ENCODE data around the gene RPS6KC1. TPM values are rescaled to one million over a fixed set of nuclear protein-coding genes. Genes with fewer than 3 reads are reported as not detected.

RPS6KC1 gene
- total RNA-seq, 1 experiment from 2014 or later: 16.9 TPM

DNA sequence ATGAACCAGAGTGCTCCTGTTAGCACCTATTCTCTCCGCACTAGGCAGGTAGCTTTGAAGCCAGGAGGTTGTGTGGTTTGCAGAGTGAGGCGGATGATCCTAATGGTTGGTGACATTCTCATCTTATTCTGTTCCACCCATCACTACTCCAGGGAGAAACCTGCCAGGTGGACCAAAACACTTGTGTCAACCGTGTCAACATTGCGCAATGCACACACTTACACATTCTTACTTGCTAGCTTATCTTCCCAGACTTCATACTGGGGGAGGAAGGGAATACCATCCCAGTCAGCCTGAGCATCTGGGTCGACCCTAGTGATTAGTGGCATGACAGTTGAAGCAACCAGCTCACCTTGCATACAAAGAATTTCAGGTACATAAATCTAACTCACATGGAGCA lies 236.9 kb downstream of the RPS6KC1 start:
- TF ChIP-seq, protein P1, sequence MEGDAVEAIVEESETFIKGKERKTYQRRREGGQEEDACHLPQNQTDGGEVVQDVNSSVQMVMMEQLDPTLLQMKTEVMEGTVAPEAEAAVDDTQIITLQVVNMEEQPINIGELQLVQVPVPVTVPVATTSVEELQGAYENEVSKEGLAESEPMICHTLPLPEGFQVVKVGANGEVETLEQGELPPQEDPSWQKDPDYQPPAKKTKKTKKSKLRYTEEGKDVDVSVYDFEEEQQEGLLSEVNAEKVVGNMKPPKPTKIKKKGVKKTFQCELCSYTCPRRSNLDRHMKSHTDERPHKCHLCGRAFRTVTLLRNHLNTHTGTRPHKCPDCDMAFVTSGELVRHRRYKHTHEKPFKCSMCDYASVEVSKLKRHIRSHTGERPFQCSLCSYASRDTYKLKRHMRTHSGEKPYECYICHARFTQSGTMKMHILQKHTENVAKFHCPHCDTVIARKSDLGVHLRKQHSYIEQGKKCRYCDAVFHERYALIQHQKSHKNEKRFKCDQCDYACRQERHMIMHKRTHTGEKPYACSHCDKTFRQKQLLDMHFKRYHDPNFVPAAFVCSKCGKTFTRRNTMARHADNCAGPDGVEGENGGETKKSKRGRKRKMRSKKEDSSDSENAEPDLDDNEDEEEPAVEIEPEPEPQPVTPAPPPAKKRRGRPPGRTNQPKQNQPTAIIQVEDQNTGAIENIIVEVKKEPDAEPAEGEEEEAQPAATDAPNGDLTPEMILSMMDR (conservative IDR thresholded peaks at IDR 0.05): no peak

More for the DNA sequence above, 236.9 kb downstream of the RPS6KC1 start:
- Mint-ChIP-seq H3K27me3 (ENCODE audit: low read depth) (no peaks in the 10 kb centered on the region), H3K4me3 (no peak overlapping the region), H3K9me3 (no peaks in the 10 kb centered on the region; a peak in 1 of 5 replicates), H3K27ac (no peak overlapping the region), H3K4me1 (peaks cover 24 to 28% of the 10 kb centered on the region in 2 experiments), H3K36me3 (ENCODE audit: insufficient read depth in 1 of 3, low read depth in 3 of 3) (peaks cover 0 to 4% (median 0%) of the 10 kb centered on the region in 3 experiments; a peak in 1 of 7 replicates)
- Histone ChIP-seq H2BK12ac (ENCODE audit: insufficient read length, low read depth, low read length) (no peak overlapping the region), H2BK20ac (ENCODE audit: low read depth, low read length, poor library complexity, severe bottlenecking) (no peak overlapping the region), H2BK15ac (ENCODE audit: low read depth, low read length) (no peak overlapping the region), H3K9me3 (ENCODE audit: control insufficient read depth, low read depth, low read length) (no peaks in the 10 kb centered on the region), H4K20me1 (ENCODE audit: control insufficient read depth, insufficient read depth, insufficient read length) (no peaks in the 10 kb centered on the region), H3K27me3 (ENCODE audit: insufficient read depth, low read length) (no peaks in the 10 kb centered on the region), H3T11ph (ENCODE audit: low read length) (no peak overlapping the region), H2BK120ac (ENCODE audit: low read depth, low read length, poor library complexity, severe bottlenecking) (no peak overlapping the region), H2AK5ac (ENCODE audit: insufficient read length, low read length) (no peak overlapping the region), H2BK5ac (ENCODE audit: insufficient read length, low read length) (no peak overlapping the region), H2AFZ (ENCODE audit: low read length) (no peak overlapping the region), H3K79me1 (ENCODE audit: insufficient read depth, low read depth, low read length, poor library complexity, severe bottlenecking) (no peaks in the 10 kb centered on the region), H3K23me2 (ENCODE audit: insufficient read length, low read depth, low read length, poor library complexity, severe bottlenecking) (no peaks in the 10 kb centered on the region), H3K9ac (ENCODE audit: extremely low read depth, insufficient read length, low read length) (no peak overlapping the region), H4K5ac (ENCODE audit: insufficient read length, low read depth, low read length) (no peak overlapping the region), H3K27ac (ENCODE audit: insufficient read length, low read depth, low read length) (no peak overlapping the region), H4K91ac (ENCODE audit: insufficient read length, low read depth, low read length) (no peak overlapping the region), H3K56ac (ENCODE audit: insufficient read length, low read depth, low read length) (no peak overlapping the region), H3K4ac (ENCODE audit: low read depth, low read length) (no peak overlapping the region), H4K8ac (replicated peaks; ENCODE audit: insufficient read length, low read depth, low read length) (no peak overlapping the region), H3K4me2 (ENCODE audit: insufficient read depth, insufficient read length, low read length) (no peak overlapping the region), H3K79me2 (ENCODE audit: insufficient read depth, low read length) (no peaks in the 10 kb centered on the region), H3K4me1 (ENCODE audit: insufficient read depth, low read length) (no peaks in the 10 kb centered on the region), H3K23ac (ENCODE audit: insufficient read length, low read depth, low read length) (no peak overlapping the region), H3K14ac (ENCODE audit: insufficient read depth, low read length) (no peak overlapping the region), H3K18ac (ENCODE audit: insufficient read length, low read depth, low read length) (no peak overlapping the region)
- no peak for DNase-seq
- WGBS (ENCODE audit: extremely low coverage, insufficient read length, low lambda C conversion rate): no CpG with 5 or more reads among the region's 5 CpGs

Data from H9 (cell line).